Heart left ventricle (tissue), 13 donors: ENCODE results near the gene ADCY4.

Experiments used
- CTCF ChIP-seq, 12 donors: fragments of 200-600 bp; sonication (generic) in 4 of 12; IDR thresholded peaks; one replicate each; pipeline versions ENCODE4 v1.5.0 to v1.8.0; 2018 to 2022; ENCODE audit warnings: antibody characterized with exemption in 12 of 12, mild to moderate bottlenecking in 5 of 12
- POLR2A ChIP-seq, 2 donors: fragments of 450-650 bp; IDR thresholded peaks; one replicate each; pipeline ENCODE4 v1.6.1; 2017; ENCODE audit warnings: antibody characterized with exemption in 2 of 2, mild to moderate bottlenecking in 2 of 2, moderate library complexity in 2 of 2
- donor health status: ischemic (EF 13 %, LVEDD 7.1; RV severe dilation, severe dysfunction).
- donor health status: DM: no; HTN: yes; CAD: no.
- donor health status: DM: no; HTN: no; CAD: no.
- donor health status: ischemic (EF 25% LVEDD 6.9; RV normal size, moderate dysfunction).
- donor health status: ischemic (EF 25% LVEDD 5.7; RV mildly dilated, moderate dysfunction).
- donor health status: ischemic (EF 35%, LVEDD 5.7; RV mildly dilated, moderate dysfunction).
- donor health status: nonischemic (EF 11% LVEDD 7.7; RV severe dilation, severe dysfunction).
- donor health status: DM: yes; HTN: yes; CAD: no.
- donor health status: PGD.
- donor health status: ischemic (EF 29% LVEDD 5.4; RV normal size, mild dysfunction).
- donor health status: nonischemic (EF 23%, LVEDD 6.1; RV moderate dilation, normal function).

GRCh38 chr14:24382064-24382371 lies 47.1 kb upstream of the ADCY4 start:
- TF ChIP-seq CTCF (IDR thresholded peaks at IDR 0.05): no peak
- no peak for TF ChIP-seq POLR2A (IDR thresholded peaks at IDR 0.05)
